Natural killer cell (primary cell): ENCODE results near the gene LNPEP. TPM values are rescaled to one million over a fixed set of nuclear protein-coding genes. Genes with fewer than 3 reads are reported as not detected.

Experiments
- ATAC-seq, 3 donors: fragments of 150-1000 bp in 2 of 3; fragments of 200-7000 bp in 1 of 3; cut with Tn5 transposase; 1 replicate in 1 of 3; 2 replicates in 2 of 3; pipeline ENCODE4 v1.10.0; 2021; ENCODE audit warnings: mild to moderate bottlenecking in 2 of 3, moderate library complexity in 2 of 3
- DNase-seq, 2 donors: peaks; one replicate each; pipeline versions ENCODE4 v3.0.0 to v3.0.0-alpha.2; 2013 to 2021; ENCODE audit warnings: mixed read lengths in 1 of 2
- H3K27ac ChIP-seq: one replicate; pipeline ENCODE4 v1.5.1; 2013; ENCODE audit warnings: mild to moderate bottlenecking, low read length
- H3K27me3 ChIP-seq: one replicate; pipeline ENCODE4 v1.6.1; 2013; ENCODE audit warnings: low read length; ENCODE audit not compliant: control insufficient read depth, insufficient read depth
- H3K36me3 ChIP-seq: one replicate; pipeline ENCODE4 v1.6.1; 2013; ENCODE audit warnings: low read length; ENCODE audit not compliant: control insufficient read depth, insufficient read depth
- H3K4me1 ChIP-seq: one replicate; pipeline ENCODE4 v1.6.1; 2013; ENCODE audit warnings: low read length; ENCODE audit not compliant: control insufficient read depth, insufficient read depth
- H3K4me3 ChIP-seq: one replicate; pipeline ENCODE4 v1.5.1; 2013; ENCODE audit warnings: low read length
- H3K9me3 ChIP-seq: one replicate; pipeline ENCODE4 v1.6.1; 2013; ENCODE audit warnings: low read length; ENCODE audit not compliant: control insufficient read depth, insufficient read depth
- H3K27ac Mint-ChIP-seq, 2 donors: one replicate each; pipeline ENCODE4 v1.8.0; 2022; ENCODE audit warnings: mild to moderate bottlenecking in 2 of 2, mixed read lengths in 2 of 2, moderate library complexity in 1 of 2
- H3K27me3 Mint-ChIP-seq, 2 donors: one replicate each; pipeline ENCODE4 v1.8.0; 2022; ENCODE audit warnings: low read depth in 2 of 2, mixed read lengths in 2 of 2
- H3K36me3 Mint-ChIP-seq: one replicate; pipeline ENCODE4 v1.8.0; 2022; ENCODE audit warnings: mixed read lengths
- H3K4me1 Mint-ChIP-seq, 2 donors: one replicate each; pipeline ENCODE4 v1.8.0; 2022; ENCODE audit warnings: mixed read lengths in 2 of 2
- H3K4me3 Mint-ChIP-seq: one replicate; pipeline ENCODE4 v1.8.0; 2022; ENCODE audit warnings: mild to moderate bottlenecking, moderate library complexity, mixed read lengths
- H3K9me3 Mint-ChIP-seq, 2 donors: one replicate each; pipeline ENCODE4 v1.8.0; 2022; ENCODE audit warnings: mixed read lengths in 2 of 2
- WGBS: methylation state at CpG from one replicate; pipeline ENCODE4 v1.1.7; 2013; ENCODE audit warnings: missing lambda C conversion rate; ENCODE audit not compliant: insufficient coverage; 5-methylcytosine and 5-hydroxymethylcytosine counted together
- intact Hi-C: fragments of 100-400 bp; cut with micrococcal nuclease; formaldehyde crosslinking; loops from one replicate; pipeline ENCODE4 v1.14.2; 2022
- total RNA-seq, 4 donors: library from RNA; stranded (reverse); fragments of 120-200 nt in 1 of 4; gene quantifications; one replicate each; pipeline versions ENCODE4 v1.2.3 to v1.2.4, GENCODE V29; 2013 to 2022
- TF ChIP-seq, protein P1 (sequence below): fragments of 200-600 bp; IDR thresholded peaks from one replicate; pipeline ENCODE4 v1.8.0; 2022; ENCODE audit warnings: antibody characterized with exemption

The LNPEP gene
- total RNA-seq, 3 donors from 2014 or later (not counting 1 experiment from before 2014, with no cell fraction given): 126 to 162 (median 135) TPM

GRCh38 chr5:96924016-96924443 lies 11.8 kb upstream of the LNPEP start:
- Mint-ChIP-seq H3K4me3 (no peak overlapping the region), H3K27me3 (no peaks in the 10 kb centered on the region), H3K36me3 (no peaks in the 10 kb centered on the region), H3K27ac (peak overlapping the region; percentile 36 to 38), H3K4me1 (peaks cover 9 to 22% of the 10 kb centered on the region in 2 donors), H3K9me3 (no peaks in the 10 kb centered on the region)
- no peaks in the 10 kb centered on the region for H3K27me3 ChIP-seq
- H3K4me1 ChIP-seq: peaks cover 5% of the 10 kb centered on the region
- 78% methylated on average over 3 of the region's 3 CpGs for WGBS
- no peak overlapping the region for H3K27ac ChIP-seq
- H3K4me3 ChIP-seq: no peak overlapping the region
- H3K9me3 ChIP-seq: no peaks in the 10 kb centered on the region
- no peak for ATAC-seq
- intact Hi-C loops: no loop called here
- DNase-seq: peak in 1 of 2 donors; percentile 68
- TF ChIP-seq, protein P1, sequence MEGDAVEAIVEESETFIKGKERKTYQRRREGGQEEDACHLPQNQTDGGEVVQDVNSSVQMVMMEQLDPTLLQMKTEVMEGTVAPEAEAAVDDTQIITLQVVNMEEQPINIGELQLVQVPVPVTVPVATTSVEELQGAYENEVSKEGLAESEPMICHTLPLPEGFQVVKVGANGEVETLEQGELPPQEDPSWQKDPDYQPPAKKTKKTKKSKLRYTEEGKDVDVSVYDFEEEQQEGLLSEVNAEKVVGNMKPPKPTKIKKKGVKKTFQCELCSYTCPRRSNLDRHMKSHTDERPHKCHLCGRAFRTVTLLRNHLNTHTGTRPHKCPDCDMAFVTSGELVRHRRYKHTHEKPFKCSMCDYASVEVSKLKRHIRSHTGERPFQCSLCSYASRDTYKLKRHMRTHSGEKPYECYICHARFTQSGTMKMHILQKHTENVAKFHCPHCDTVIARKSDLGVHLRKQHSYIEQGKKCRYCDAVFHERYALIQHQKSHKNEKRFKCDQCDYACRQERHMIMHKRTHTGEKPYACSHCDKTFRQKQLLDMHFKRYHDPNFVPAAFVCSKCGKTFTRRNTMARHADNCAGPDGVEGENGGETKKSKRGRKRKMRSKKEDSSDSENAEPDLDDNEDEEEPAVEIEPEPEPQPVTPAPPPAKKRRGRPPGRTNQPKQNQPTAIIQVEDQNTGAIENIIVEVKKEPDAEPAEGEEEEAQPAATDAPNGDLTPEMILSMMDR: no peak
- H3K36me3 ChIP-seq: peaks cover 6% of the 10 kb centered on the region

DNA sequence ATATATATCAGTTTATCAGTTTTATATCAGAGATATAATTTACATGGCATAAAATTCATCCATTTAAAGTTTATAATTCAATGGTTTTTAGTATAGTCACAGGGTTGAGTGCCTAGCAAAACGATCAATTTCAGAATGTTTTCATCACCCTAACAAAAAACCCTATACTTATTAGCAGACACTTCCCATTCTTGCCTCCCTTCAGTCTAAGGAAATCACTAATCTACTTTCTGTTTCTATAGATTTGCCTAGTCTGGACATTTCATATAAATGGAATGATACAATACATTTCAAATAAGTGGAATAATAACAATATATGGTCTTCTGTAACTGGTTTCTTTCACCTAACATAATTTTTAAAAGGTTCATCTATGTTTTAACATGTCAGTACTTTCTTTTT lies 9.6 kb upstream of the LNPEP start:
- H3K4me3 ChIP-seq: no peak overlapping the region
- intact Hi-C loops: no loop called here
- no peak overlapping the region for H3K27ac Mint-ChIP-seq
- H3K27me3 ChIP-seq: no peaks in the 10 kb centered on the region
- DNase-seq (no peak), ATAC-seq (no peak)
- no peaks in the 10 kb centered on the region for H3K9me3 Mint-ChIP-seq
- peaks cover 4% of the 10 kb centered on the region for H3K36me3 ChIP-seq
- no peak overlapping the region for H3K4me3 Mint-ChIP-seq
- no peaks in the 10 kb centered on the region for H3K36me3 Mint-ChIP-seq
- no peaks in the 10 kb centered on the region for H3K9me3 ChIP-seq
- no peaks in the 10 kb centered on the region for H3K27me3 Mint-ChIP-seq
- WGBS: 60% methylated on average over 1 of the region's 1 CpG
- no peak overlapping the region for H3K27ac ChIP-seq
- H3K4me1 ChIP-seq: peaks cover 3% of the 10 kb centered on the region
- peaks cover 18 to 34% of the 10 kb centered on the region in 2 donors for H3K4me1 Mint-ChIP-seq
- TF ChIP-seq, protein P1: no peak

GRCh38 chr5:96927008-96927407 lies 8.9 kb upstream of the LNPEP start:
- ATAC-seq: no peak
- Histone ChIP-seq H3K9me3 (no peaks in the 10 kb centered on the region), H3K27ac (no peak overlapping the region), H3K4me1 (peaks cover 6% of the 10 kb centered on the region), H3K27me3 (no peaks in the 10 kb centered on the region), H3K4me3 (no peak overlapping the region), H3K36me3 (no peaks in the 10 kb centered on the region)
- TF ChIP-seq, protein P1: no peak
- no peaks in the 10 kb centered on the region for H3K9me3 Mint-ChIP-seq
- no peak overlapping the region for H3K27ac Mint-ChIP-seq
- H3K27me3 Mint-ChIP-seq: no peaks in the 10 kb centered on the region
- DNase-seq: no peak
- intact Hi-C loops: no loop called here
- no peaks in the 10 kb centered on the region for H3K36me3 Mint-ChIP-seq
- peaks cover 26 to 41% of the 10 kb centered on the region in 2 donors for H3K4me1 Mint-ChIP-seq
- no peak overlapping the region for H3K4me3 Mint-ChIP-seq
